K562 (cell line): ENCODE measurements around the gene HS2ST1.

Experiments
- ATF6 ChIP-seq: sonication (generic); formaldehyde crosslinking; IDR thresholded peaks from 2 replicates; pipeline ENCODE4 v1.4.0; 2020; ENCODE audit warnings: mild to moderate bottlenecking, missing genetic modification reagents
- CTCF ChIP-seq, 3 experiments: IDR thresholded peaks in 2 of 3; conservative IDR thresholded peaks in 1 of 3; 2 replicates each; pipeline ENCODE4 v1.5.1; 2011 to 2012; ENCODE audit warnings: low read length in 3 of 3, mild to moderate bottlenecking in 3 of 3, control low read depth in 2 of 3, improper control_type of control experiment in 1 of 3, inconsistent platforms in 1 of 3, low read depth in 1 of 3, mixed read lengths in 1 of 3, moderate library complexity in 1 of 3; ENCODE audit not compliant: insufficient read depth in 2 of 3
- E2F5 ChIP-seq: sonication (generic); formaldehyde crosslinking; IDR thresholded peaks from 2 replicates; pipeline ENCODE4 v1.8.0; 2022; ENCODE audit warnings: mild to moderate bottlenecking, missing genetic modification reagents
- FOXM1 ChIP-seq, 2 experiments: fragments of 450-650 bp in 1 of 2; sonication (generic) in 1 of 2; formaldehyde crosslinking in 1 of 2; IDR thresholded peaks; 2 replicates each; pipeline versions ENCODE4 v1.6.1 to v1.9.0; 2017 to 2022; ENCODE audit warnings: low read depth in 2 of 2, mild to moderate bottlenecking in 2 of 2, missing genetic modification reagents in 1 of 2, moderate library complexity in 1 of 2
- KDM2B ChIP-seq: fragments of 250-450 bp; sonication (Bioruptor Pico); IDR thresholded peaks from 2 replicates; pipeline ENCODE4 v1.8.0; 2021; ENCODE audit warnings: mild to moderate bottlenecking, moderate library complexity

GRCh38 chr1:86933562-86934377 lies 19.3 kb downstream of the HS2ST1 start:
- TF ChIP-seq E2F5 (CRISPR knock-in tag) (no peak), CTCF (IDR thresholded peaks at IDR 0.05 in 2 of 3, conservative IDR thresholded peaks at IDR 0.05 in 1 of 3; ENCODE audit: insufficient read depth in 2 of 3, low read depth in 1 of 3, low read length in 3 of 3) (no peak; a peak in 1 of 6 replicates), KDM2B (CRISPR knock-in tag) (no peak), FOXM1 (IDR thresholded peaks at IDR 0.05; ENCODE audit: low read depth) (no peak), FOXM1 (CRISPR knock-in tag; IDR thresholded peaks at IDR 0.05; ENCODE audit: low read depth) (no peak), ATF6 (CRISPR knock-in tag) (no peak)
